ENCODE results near the gene MYH9.

DNA sequence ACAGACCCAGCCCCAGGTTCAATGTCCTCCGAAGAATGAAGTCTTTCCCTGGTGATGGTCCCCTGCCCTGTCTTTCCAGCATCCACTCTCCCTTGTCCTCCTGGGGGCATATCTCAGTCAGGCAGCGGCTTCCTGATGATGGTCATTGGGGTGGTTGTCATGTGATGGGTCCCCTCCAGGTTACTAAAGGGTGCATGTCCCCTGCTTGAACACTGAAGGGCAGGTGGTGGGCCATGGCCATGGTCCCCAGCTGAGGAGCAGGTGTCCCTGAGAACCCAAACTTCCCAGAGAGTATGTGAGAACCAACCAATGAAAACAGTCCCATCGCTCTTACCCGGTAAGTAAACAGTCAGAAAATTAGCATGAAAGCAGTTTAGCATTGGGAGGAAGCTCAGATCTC is 120.7 kb downstream of the MYH9 start:
- TF ChIP-seq CTCF (IDR thresholded peaks at IDR 0.05) = no peak
- no peak for TF ChIP-seq POLR2A (IDR thresholded peaks at IDR 0.05)

Measured in heart left ventricle (tissue), 13 donors.